GM19467 (cell line): ENCODE measurements around the gene LAMA3.

Source experiments
- ATAC-seq: cut with Tn5 transposase; IDR thresholded peaks from one replicate; pipeline ENCODE4 v1.9.1; 2021; ENCODE audit warnings: mild to moderate bottlenecking, moderate library complexity; ENCODE audit not compliant: unreplicated experiment

Gene LAMA3

GRCh38 chr18:23668731-23669130, 20.5 kb upstream of the LAMA3 start:
- ATAC-seq = no peak

GRCh38 chr18:23669202-23669766, 20.0 kb upstream of the LAMA3 start:
- ATAC-seq = no peak

- no peak for ATAC-seq
Observed at GRCh38 chr18:23669804-23670405, 19.3 kb upstream of the LAMA3 start.

GRCh38 chr18:23671564-23671963, 17.7 kb upstream of the LAMA3 start:
- ATAC-seq = no peak

GRCh38 chr18:23673725-23674124, 15.5 kb upstream of the LAMA3 start:
- no peak for ATAC-seq

GRCh38 chr18:23675236-23675635, 14.0 kb upstream of the LAMA3 start:
- no peak for ATAC-seq

- no peak for ATAC-seq
Observed at GRCh38 chr18:23675896-23676295, 13.4 kb upstream of the LAMA3 start.

GRCh38 chr18:23682045-23682444, 7.2 kb upstream of the LAMA3 start:
- no peak for ATAC-seq

- ATAC-seq = no peak
Observed at GRCh38 chr18:23682472-23682871, 6.8 kb upstream of the LAMA3 start.

- no peak for ATAC-seq
Observed at GRCh38 chr18:23683155-23683554, 6.1 kb upstream of the LAMA3 start.

GRCh38 chr18:23683671-23684070, 5.6 kb upstream of the LAMA3 start:
- no peak for ATAC-seq

- ATAC-seq = no peak
Observed at GRCh38 chr18:23684515-23685197, 4.6 kb upstream of the LAMA3 start.

- no peak for ATAC-seq
Observed at GRCh38 chr18:23688528-23688927, 725 bp upstream of the LAMA3 start.

GRCh38 chr18:23689616-23690504, 607 bp downstream of the LAMA3 start:
- ATAC-seq = no peak

- no peak for ATAC-seq
Observed at GRCh38 chr18:23690505-23691068, 1.3 kb downstream of the LAMA3 start.

GRCh38 chr18:23693846-23694245, 4.6 kb downstream of the LAMA3 start:
- ATAC-seq = no peak

- ATAC-seq = no peak
Observed at GRCh38 chr18:23694637-23695430, 5.6 kb downstream of the LAMA3 start.

- ATAC-seq = no peak
Observed at GRCh38 chr18:23701017-23701416, 11.8 kb downstream of the LAMA3 start.

GRCh38 chr18:23701544-23702064, 12.4 kb downstream of the LAMA3 start:
- ATAC-seq = no peak

GRCh38 chr18:23702606-23703005, 13.4 kb downstream of the LAMA3 start:
- ATAC-seq = no peak
